Occipital lobe (tissue), 2 donors: ENCODE results near the gene ZPR1. TPM values are rescaled to one million over a fixed set of nuclear protein-coding genes. Genes with fewer than 3 reads are reported as not detected.

Experiments used
- DNase-seq: peaks from one replicate; lab custom pipeline; 2025; lab: John Stamatoyannopoulos, UW
- total RNA-seq: library from RNA; depleted of rRNA; stranded (reverse); fragments of >200 nt; gene quantifications from one replicate; pipeline ENCODE4 v1.2.3, GENCODE V29; 2014

The ZPR1 gene
- total RNA-seq, 1 donor from 2014 or later = 39.6 TPM

DNA sequence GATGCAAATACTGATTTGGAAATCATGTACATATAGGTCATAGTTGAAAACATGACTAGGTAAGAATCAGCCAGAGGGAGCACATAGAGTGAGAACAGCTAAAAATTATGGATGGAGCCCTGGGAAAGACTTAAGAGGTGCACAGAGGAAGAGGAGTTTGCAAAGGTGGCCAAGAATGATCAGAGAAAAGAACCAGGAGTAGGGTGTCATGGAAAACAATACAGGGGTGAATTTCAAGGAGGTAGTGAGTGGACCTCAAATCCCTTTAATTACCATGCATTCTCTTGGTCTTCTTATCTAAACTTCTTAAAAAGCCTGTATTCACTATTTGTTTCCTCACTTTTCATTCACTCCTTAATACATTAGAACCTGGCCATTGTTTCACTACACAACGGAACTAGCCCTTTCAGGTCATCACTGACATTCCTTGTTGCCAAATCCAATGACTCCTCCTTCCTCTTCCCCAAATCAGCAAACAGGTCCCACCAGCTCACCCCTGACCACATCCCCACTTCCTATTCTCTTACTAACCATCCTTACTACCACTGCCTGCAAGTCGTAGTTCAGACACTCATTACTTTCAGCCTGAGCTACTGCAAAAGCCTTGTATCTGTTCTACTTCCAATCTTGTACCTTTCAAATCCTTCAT is 37.6 kb downstream of the ZPR1 start:
- no peak for DNase-seq

DNA sequence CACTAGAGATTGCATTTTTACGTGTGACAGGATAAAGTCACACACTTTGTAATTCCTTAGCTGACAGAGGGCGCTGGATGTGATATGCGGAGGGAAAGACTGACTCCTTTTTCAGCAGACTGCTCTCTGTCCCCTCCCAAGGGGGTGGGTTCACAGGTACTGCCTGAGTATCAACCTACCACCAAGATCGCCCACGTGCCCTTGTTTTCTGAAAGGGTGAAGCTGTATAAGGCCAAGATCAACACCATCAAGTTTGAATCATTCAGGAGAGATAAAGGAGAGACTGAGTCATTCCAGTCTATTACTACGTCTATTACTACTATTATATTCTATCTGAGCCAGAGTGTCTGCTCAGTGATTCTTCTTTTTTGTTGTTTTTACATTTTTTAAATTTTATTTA is 45.7 kb downstream of the ZPR1 start:
- DNase-seq = no peak

DNA sequence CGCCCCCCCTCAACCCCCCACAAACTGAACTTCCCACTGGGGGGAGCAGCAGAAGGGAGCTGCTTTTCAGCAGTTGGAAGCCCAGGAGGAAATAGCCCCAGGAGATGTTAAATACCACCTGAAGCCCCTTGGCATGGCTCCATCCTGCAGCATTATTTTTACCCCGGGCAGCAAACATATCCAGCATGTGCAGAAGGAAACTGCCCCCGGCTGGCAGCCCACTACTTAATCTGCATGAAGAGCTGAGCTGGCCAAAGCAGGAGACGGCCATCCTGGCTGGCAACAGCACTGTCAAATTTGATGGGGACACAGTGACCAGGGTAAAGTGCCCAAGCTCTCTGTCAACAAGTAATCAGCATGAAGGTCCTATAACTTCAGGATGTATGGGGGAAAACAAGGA is 47.1 kb downstream of the ZPR1 start:
- DNase-seq = no peak

DNA sequence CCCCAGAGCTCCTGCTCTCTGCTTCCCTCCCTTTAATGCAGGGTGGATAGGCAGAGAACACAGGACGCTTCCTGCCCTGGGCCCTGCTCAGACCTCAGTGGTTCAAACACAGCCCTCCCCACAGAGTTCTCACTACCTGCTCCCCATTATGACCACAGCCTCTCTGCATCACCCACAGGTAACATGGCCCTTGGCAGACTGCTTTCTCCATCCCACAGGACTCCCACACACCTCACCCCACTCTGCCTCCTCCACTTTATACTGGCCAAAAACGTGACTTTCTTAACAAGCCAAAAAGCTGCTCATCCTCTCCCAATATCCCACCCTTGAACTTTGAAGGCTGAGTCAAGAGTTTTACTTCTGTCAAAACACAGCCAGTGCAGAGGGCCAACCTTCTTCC is 48.8 kb downstream of the ZPR1 start:
- no peak for DNase-seq

DNA sequence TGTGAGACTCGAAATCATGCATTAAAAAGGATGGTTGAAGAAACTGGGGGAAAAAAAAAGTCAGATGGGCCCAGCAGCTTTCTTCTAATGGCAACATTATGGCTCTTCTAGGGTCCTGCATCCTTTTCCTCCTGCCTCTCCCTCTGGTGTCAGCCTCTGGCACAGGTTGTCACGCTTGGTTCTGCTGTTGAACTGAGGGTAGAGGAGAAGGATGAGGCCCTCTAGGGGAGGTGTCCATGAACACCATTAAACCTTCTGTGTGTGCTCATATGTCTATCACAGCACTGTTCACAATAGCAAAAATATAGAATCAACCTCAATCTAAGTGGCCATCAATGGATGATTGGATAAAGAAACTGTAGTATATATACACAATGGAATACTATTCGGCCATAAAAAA is 51.1 kb downstream of the ZPR1 start:
- DNase-seq = no peak

DNA sequence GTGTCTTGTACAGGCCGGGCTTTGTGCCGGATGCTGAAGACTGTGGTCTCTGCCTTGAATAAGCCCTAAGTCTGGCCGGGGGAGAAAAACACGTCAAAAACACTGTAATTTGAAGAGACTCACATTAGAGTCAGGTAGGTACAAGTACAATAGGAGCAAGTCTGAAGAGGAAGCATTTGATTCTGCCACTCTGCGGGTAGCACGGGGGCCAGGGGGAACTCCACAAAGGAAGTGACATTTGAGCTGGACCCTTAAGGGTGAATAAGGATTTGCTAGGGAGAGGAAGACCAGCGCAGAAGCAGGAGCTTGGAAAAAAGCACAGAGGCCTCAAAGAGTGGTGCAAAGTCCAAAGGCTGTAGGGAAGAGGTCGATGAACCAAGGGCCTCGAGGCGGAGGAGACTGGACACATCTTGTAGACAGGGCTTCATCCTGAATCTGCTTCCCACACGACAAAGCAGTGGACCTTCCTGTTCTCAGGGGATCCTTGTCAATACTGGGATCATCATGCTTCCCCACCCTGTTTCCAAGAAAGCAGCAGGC is 53.8 kb downstream of the ZPR1 start:
- DNase-seq = no peak

DNA sequence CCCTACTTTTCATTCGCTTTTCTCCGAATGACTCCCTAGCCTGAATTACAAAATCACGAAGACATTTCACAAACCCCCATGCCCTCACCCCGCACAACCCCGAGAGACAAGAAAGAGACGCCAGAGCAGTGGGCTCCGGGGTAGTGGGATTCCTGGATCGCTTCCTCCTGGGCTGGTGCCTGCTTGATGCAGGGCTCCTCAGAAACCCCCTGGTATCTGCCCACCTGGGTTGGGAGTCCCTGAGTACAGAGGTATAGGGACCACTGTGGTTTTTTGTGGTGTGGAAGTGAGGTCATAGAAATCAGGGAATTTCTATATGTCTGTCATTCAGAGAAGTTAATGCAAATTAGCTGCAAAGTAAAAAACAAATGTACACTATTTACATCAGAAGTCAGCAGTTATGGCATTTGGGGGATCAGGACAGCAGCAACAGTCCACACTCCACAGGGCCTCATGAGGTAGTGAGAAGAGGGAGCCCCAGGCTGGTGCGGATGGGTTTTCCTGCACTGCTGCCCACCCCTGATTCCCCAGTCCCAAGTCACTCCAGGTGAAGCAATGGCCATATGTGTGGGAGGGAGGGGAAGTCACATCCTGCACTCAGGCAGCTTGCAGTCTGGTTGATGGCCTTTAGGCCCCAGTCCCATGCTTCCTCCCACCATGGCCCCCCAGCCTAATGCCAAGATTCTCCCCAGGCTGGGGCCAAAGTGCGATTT is 54.6 kb downstream of the ZPR1 start:
- DNase-seq = no peak

DNA sequence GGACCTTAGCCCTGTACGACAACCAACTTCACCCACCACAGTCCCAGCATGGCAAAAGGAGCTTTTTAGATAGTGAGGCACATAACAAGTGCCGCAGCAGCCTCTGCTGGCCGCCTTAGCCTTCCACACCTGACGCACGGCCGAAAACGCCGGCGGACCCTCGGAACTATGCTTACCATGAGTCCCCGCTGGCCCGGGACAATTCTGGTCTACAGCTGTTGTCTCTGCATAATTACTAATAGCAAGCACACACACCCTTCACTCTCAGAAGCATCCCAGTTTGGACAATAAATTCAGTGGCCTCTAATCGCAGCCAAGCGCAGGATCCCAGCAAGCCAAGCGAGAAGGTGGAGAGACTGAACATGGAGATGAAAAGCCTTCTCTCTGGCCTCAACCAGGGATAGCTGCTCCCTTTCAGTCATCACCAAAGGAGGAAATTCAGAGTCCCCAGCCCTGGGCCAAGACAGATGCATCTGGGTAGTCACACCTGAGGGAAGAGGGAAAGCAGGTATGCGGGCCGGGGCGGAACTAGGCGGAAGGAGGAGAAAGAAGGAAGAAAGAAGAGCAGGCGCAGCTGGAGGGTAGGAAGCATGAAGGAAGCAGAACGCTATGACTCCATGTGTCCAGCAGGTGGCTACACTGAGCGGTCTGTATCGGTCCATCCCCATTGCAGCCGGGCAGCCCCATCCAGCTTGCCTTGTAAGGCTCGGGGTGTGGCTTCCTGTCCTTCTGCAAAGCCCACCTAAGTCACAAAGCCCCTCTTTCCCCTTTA is 55.4 kb downstream of the ZPR1 start:
- peak; percentile 29 for DNase-seq

DNA sequence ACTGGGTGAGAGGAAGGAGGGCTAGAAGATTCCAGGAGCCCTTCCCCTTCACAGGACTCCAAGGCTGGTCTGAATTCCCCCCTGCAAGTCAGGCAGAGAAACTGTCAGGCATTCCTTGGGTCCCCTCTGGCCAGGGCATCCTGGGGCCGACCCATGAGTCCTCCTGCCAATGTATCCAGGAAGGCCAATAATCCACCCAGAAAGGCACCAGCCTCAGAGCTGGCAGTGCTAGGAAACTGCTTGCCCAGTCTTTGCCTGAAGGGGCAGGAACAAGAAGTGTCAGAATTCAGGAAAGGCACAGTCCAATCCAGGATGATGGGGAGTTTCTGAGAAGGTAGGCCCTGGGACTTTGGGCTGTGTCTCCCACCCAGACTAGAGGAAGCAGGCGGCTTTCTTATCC is 56.0 kb downstream of the ZPR1 start:
- DNase-seq = no peak

DNA sequence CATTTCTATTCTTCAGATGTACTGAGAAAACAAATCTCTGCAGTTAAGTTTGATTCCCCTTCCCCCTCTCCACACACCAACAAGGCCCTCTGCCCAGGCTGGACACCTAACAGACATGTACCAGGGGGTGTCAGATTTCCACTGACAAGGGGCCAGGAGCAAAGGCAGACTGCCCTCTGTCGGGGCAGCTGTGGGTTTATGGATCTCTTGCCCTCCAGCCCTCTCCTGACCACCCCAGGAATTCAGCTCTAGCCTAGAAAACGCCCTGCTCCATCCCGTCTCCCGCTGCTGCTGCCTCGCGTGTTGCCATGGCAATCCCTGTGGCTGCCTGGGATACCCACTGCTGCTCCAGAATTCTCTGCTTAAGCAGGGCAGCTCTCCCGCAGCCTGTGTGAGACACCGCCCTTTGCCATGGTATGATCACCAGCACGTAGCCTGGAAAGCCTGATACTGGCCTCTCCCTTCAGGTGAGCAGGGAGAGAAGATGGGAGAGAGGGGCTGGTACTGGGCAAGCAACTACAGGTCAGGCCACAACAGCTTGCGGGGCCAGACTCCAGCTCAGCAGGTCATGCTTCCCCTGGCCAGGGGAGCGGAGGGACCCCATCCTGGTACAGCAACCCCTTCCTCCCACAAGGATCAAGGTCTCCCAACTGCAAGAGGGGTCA is 56.6 kb downstream of the ZPR1 start:
- DNase-seq = peak; percentile 78

DNA sequence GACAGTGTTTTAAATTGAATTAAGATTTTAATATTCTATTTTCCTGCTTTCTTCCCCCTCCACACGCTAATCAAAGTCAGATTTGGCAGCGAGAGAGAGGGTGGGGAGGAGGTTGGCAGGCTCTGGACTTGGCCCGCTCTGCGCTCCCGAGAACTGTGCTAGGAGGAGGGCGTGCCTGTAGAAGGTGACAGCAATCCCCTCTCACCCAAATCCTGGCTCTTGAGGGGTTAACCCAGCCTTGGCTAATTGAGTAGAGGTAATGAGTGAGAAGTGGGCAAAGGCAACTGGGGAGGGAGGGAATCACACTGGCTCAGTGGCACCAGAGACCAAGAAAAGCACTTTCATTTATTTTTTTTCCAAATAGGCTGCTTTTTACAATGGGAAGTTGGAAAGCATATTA is 57.2 kb downstream of the ZPR1 start:
- no peak for DNase-seq

DNA sequence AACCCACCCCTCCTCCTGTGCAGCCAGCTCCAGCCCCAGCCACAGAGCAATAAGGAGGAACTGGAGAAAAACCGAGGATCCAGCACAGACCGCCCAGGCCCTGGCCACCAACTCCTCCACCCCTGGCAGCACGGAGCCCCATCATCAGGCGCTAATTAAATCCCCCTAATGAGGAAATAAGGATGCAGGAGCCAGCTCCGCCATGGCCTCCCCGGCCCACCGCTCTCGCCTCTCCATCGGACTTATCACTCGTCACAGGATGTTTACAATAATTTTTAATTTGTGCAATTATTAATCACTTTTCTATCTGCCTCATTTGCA is 57.6 kb downstream of the ZPR1 start:
- DNase-seq = no peak

DNA sequence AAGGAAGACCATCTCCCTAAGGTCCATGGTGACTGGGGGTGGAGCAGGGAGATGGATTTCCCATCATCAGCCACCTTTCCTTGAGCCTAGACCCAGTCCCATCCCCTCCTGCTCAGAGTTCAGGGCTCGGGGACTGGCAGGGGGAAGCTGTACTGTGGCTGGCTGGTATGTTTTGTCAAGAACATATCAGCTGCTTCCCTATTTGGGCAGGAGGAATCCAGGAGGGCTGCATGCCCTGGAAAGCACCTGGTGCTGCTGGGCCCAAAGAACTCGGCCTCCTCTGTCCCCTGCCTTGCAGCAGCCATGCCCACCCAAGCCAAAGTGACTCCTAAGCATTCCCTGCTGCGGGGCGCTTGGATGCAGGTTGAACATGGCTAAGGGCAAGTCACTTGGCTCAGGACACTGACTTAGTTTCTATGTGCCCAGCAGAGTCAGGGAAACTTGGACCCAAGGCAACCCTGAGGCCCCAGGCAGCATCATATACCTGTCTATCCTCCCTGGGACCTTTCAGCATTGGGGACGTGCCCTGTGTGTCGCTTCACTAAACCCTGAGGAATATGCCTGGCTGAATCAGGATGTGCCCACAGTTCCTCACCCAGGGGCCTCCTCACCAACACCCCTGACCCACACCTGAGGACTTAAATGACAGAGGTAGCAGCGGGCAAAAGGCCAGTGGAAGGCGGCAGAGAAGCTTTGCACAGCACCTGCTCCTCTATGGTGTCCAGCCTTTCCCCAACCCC is 58.2 kb downstream of the ZPR1 start:
- DNase-seq = no peak

DNA sequence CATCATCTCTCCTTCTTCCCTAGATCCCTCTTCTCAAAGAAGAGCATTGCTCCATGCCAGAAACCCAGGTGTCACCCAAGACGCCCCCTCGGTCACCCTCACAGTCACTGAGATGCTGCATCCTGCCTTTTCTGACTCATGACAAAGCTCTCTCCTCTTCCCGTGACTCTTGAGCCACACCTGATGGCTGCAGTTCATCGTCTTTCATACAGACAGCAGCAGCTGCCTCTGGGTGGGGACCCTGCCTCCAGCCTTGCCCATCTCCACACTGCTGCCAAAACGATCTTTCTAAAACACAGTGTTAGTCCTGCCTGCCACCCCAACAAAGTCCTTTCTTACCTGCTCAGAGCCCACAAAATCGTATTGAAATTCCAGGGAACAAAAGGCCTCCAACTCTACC is 59.8 kb downstream of the ZPR1 start:
- no peak for DNase-seq

DNA sequence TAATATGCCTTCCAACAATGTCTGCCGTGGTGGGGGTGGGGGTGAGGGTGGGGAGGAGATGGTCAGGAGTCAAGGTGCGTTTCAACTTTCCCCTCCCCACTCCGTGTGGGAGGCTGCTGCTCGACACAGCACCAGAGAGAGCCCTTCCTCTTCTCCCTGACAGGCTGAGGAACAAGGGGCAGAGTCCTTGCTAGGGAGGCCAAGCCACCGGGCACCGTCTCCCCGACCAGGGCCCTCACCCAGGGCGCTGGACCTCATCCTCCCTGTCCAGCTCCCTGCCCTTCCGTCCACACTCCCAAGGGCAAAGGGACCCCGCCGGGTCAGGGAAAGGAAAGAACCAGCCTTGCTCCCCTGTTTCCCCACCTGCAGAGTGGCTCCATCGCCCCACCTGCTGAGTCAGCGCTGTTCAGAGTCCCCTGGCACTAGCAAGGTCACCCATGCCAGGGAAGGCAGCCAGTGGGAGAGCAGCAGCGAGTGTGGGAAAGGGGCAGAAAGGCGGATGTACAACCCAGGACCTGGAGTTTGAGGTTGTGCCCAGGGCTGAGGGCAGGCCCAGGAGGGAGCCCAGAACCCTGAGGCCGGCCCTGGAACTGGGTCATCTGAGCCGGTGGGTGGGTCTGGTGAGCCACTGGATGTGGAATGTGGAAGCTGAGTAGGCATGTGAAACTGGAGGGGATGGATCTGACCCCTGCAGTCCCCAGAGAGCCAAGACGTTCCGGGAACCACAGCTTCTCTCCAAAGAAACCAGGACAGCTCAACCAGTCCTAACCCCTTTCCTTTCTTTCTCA is 62.2 kb downstream of the ZPR1 start:
- DNase-seq = no peak

DNA sequence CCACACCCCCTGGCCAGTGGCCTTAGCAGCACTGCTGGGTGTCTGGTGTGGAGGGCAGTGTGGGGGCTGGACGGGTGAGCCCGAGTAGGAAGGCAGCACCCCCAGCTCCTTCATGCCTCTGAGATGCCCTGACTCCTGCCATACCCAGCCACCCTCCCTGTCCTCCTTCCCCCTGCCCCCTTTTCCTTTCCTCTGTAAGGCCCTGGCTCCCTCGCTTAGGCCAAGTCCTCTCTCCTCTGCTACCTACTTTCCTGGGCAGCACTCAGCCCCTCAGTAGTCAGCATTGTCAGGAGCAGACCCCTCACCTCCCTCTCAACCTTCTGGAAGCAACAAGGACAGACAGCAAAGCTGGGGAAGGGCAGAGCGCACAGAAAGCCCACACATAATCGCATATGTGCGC is 63.0 kb downstream of the ZPR1 start:
- DNase-seq = no peak
